NCI-H2171 treated with DMSO at 0.1 percent for 48 hours (cell line): ENCODE data around the gene CCDC61.

Experiments used
- DNase-seq: peaks from one replicate; lab custom pipeline; 2025; lab: John Stamatoyannopoulos, UW

The CCDC61 gene

GRCh38 chr19:46016426-46017094 is 21.3 kb downstream of the CCDC61 start:
- peak; percentile 80 for DNase-seq

GRCh38 chr19:46017095-46017429 is 21.8 kb downstream of the CCDC61 start:
- no peak for DNase-seq

- no peak for DNase-seq
Observed at GRCh38 chr19:46017874-46018675, 22.8 kb downstream of the CCDC61 start.

- no peak for DNase-seq
Observed at GRCh38 chr19:46018729-46019251, 23.5 kb downstream of the CCDC61 start.

- no peak for DNase-seq
Observed at GRCh38 chr19:46019270-46019669, 24.0 kb downstream of the CCDC61 start.

- DNase-seq, result no peak
Observed at GRCh38 chr19:46020819-46021125, 25.5 kb downstream of the CCDC61 start.

GRCh38 chr19:46021531-46022041 is 26.3 kb downstream of the CCDC61 start:
- no peak for DNase-seq

GRCh38 chr19:46022061-46022430 is 26.8 kb downstream of the CCDC61 start:
- no peak for DNase-seq

- no peak for DNase-seq
Observed at GRCh38 chr19:46022431-46023310, 27.4 kb downstream of the CCDC61 start, which contains the start of gene PGLYRP1. PGLYRP1 (minus strand) TSS chr19:46023053; CDS start chr19:46023021, 32 bp downstream.

- DNase-seq, result no peak
Observed at GRCh38 chr19:46023311-46023779, 28.1 kb downstream of the CCDC61 start.

- no peak for DNase-seq
Observed at GRCh38 chr19:46025835-46026234, 30.6 kb downstream of the CCDC61 start.

GRCh38 chr19:46030812-46031550 is 35.7 kb downstream of the CCDC61 start:
- no peak for DNase-seq

- DNase-seq, result no peak
Observed at GRCh38 chr19:46031781-46032596, 36.7 kb downstream of the CCDC61 start.

GRCh38 chr19:46032597-46033025 is 37.3 kb downstream of the CCDC61 start:
- DNase-seq, result no peak

GRCh38 chr19:46033401-46033800 is 38.1 kb downstream of the CCDC61 start:
- no peak for DNase-seq

GRCh38 chr19:46035546-46035945 is 40.3 kb downstream of the CCDC61 start:
- DNase-seq, result no peak

GRCh38 chr19:46035986-46036743 is 40.9 kb downstream of the CCDC61 start:
- DNase-seq, result no peak

GRCh38 chr19:46036744-46037128 is 41.5 kb downstream of the CCDC61 start:
- no peak for DNase-seq

- no peak for DNase-seq
Observed at GRCh38 chr19:46040125-46040524, 44.9 kb downstream of the CCDC61 start.
